ENCODE results near the gene COL4A2.
"Not testable (repeated sequence)": the region's sequence is repeated elsewhere in the genome, so short reads cannot be mapped to it uniquely, and the experiment has no call there.

COL4A2 gene

DNA sequence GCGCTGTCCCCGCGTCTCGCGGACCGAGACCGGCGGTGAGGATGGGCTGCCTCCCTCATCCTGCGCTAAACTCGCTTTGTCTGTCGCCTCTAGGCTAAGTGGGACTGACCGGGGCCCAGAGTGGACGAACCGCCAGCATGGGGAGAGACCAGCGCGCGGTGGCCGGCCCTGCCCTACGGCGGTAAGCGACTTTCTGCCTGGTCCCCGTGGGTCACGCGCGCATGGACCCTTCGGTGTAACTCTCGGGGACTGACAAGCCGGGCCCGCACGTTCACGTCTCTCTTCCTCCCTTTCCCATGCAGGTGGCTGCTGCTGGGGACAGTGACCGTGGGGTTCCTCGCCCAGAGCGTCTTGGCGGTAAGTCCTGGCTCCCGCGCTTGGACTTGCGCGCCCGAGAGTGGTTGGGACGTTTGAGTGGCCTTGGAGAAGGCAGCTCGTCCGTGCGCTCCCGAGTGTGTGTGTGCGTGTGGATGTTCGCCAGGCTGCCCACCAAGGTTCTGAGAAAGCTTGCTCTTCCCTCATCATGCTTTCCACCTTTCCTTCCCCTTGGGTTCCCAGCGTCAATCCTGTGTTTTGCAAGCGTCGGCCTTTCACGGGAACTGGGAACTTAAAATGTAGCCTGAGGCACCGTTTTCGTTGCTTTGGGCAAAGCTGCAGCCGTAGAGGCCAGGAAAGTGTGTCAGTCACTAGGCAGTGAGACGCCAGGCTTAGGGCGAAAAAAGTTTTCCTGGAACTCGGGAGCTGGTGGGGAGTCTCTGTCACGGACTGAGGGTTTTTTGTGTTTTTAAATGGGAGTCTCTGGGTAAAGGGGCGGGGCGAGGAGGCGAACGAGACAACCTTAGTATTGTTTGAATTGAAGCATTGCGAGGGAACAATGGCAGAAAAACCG lies 927 bp downstream of the COL4A2 start:
- no peak for DNase-seq (ENCODE audit: low spot score)

DNA sequence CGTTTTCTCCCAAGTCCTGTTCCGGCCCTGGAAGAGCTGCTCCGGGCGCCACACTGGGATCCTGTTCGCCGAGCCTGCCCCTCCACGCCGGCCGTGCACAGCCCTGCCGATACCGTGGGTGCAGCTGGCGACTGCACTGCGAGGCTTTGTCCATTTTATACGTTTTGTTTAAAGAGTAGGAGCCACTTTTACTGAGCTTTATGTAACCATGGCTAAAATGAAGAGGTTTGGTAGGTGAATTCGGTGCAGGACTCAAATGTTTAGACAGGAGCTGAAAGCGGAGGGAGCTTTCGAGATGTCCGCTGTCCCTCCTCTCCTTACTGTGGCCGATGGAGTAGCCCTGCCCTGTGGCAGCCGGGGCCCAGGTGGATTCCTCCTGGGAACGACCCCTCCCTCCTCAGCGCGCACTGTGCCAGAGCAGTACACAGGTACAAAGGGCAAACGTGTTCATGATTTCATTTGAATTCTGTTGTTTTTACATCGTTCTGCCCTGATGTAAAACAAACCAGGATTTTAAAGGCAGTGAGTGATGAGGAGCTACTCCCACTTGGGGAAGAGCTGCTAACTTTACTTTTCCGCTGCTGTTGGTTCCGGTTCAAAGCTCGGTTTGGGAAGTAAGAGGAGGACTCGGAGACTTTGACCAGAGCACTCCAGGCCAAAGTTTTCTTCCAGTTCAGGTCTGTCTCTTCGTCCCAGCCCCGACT lies 1.7 kb downstream of the COL4A2 start:
- DNase-seq (ENCODE audit: low spot score): no peak

DNA sequence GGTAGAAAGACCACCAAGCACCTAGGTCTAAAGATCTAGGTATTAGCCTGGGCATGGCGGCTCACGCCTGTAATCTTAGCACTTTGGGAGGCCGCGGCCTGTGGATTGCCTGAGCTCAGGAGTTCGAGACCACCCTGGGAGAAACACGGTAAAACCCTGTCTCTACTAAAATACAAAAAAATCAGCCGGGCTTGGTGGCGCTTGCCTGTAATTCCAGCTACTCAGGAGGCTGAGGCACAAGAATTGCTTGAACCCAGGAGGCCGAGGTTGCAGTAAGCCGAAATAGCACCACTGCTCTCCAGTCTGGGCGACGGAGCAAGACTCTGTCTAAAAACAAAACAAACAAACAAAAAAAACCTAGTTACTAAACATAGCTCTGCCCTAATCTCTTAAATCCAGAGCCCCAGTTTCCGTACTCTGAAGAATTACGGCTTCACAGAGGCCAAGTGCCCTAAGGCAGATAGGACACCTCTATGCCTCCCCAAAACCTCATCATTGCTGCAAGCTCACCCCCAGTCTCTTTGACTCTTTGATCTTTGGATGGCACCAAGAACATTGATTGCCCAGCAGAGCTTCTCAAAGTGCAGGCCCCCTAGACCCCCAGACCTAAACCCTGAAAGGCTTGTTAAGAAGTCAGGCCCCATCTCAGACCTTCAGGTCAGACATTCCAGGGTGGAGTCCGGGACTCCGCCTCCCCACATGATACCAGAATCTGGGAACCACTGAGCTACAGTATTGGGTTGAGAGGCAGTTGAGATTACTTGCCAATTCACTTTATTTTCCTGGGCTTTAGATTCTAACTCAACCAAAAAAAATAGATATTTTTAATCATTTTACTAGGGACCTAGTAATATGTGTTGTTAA lies 2.8 kb downstream of the COL4A2 start:
- DNase-seq (ENCODE audit: low spot score): no peak

DNA sequence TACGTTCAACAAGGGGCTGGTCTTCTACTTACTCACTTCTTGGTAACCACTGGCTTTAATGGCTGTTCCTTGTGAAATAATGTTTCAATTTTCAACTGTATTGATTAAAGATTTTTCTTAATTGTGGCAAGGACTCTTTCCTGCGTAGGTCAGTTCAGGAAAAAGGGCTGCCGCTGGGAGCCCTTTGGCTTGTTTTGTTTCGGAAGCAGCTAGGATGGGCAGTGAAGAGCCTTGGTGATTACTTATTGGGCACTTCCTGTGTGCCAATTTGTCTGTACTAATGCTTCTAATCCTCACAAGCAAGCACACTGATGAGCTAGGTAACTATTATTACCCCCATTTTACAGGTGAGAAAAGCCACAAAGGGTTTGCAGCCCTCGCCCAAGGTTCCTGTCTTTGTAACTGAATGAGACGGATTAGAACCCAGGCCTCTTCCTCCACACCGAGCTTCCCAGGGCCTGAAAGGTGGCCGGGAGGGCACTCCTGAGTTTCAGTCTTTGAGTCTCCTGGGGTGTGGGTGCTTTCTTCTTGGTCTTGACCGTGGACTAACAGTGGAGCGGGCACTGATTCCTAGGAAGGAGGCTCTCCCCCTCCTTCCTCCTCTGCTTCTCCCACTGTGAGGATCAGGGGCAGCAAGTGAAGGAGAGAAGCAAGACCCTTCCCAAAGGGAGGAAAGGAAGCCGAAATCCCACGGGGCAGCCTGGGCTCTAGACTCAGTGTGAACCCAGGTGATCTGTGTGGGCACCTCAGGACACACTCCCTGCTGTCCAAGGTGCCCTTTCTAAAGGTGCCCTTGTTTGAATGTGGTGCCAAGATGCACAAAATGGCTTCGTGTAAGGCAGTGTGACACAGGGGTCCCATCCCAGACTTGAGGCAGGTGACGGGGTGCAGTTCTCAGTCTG lies 3.7 kb downstream of the COL4A2 start:
- DNase-seq (ENCODE audit: low spot score): no peak

DNA sequence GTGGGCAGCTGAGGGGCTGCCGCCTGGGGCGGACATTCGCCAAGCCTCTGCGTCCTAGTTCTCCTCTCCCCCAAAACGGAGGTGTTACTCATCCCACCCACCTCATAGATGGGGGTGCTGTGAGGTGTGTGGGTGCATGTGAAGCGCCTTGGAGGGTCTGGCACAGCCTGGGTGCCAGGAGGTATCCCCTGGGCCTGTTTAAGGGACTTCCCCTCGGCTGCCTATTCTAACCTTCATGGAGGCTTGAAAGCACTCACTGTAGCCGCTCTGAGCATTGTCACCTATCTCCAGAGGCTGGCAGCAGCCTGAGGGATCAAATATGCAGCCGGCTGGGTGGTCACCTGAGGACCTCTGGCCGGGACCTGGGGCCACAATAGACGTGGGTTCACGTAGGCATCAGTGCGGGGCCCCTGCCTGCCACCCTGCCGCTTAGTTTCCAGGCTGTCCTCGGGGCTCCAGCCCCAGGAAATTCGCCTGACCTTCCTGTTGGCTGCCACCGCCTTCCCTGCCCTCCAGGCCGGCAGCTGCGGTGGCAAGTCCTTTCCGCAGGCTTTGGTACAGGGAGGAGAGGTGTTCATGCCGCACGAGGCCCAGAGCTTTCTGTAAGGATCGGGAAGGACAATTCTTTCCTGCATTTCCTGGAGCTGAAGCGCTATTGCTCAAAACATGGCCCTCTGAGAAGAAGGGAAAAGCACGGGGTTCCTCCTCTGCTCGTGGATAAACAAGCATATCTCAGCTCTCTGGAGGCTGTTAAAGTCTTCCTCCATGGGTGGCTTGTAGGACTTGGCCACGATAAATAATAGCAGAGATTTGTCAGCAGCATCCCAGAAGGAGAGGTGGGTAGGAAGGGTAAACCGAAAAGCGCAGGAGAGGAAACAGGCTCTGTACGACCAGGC lies 4.6 kb downstream of the COL4A2 start:
- DNase-seq (ENCODE audit: low spot score): no peak

DNA sequence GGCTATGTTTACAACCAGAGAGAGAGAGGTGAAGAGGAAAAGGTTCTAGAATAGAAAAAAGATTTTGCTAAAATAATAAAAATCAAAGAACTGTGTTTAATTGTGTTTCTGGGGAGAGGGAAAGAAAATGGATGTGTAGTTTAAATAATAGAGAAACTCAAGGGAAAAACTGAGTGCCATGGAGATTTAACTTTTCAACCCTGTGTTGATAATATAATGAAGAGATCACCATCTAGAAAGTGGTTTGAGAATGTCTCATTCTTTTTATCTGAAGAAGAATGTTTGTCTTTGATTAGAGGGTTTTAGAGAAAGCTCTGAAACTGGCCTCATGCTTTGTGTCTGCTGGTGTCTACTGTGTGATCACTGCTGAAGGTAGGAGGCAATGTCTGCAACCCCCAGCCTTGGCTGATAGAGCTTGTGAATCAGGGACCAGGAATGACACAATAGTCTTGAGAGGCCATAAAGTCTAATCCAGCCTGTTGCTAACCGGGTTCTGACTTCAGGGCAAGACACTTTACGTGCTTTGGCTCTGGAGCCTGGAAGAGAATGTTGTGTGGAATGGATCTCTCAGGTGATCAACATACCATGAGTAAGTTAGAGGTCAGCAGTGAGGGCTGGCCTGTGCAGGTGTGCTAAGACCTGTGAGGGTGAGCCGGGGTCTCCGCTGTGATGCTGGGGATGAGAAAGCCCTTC lies 5.4 kb downstream of the COL4A2 start:
- DNase-seq (ENCODE audit: low spot score): no peak

DNA sequence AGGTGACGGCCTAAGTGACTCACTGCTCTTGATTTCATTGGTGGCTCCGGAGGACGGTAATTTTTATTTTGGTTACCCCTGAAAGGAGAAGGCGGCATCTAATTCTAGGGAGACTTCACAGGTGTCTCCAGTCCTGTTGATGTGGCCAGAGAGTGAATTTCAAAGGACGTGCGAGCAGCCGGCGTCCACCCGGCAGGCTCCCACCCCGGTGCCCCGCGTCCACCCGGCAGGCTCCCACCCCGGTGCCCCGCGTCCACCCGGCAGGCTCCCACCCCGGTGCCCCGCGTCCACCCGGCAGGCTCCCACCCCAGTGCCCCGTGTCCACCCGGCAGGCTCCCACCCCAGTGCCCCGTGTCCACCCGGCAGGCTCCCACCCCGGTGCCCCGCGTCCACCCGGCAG lies 6.2 kb downstream of the COL4A2 start:
- DNase-seq (ENCODE audit: low spot score): not testable (repeated sequence)

DNA sequence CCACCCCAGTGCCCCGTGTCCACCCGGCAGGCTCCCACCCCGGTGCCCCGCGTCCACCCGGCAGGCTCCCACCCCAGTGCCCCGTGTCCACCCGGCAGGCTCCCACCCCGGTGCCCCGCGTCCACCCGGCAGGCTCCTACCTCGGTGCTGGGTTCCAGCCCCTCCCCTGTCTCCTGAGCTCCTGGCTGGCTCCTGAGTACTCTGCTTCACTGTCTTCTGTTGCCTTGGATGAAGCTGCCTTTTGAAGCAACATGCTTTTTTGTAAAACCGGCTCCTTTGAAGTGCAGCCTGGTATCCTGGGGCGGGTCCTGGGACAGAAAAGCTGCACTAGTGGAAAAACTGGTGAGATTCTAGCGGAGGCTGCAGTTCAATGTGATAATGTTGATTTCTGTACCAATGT lies 6.6 kb downstream of the COL4A2 start:
- DNase-seq (ENCODE audit: low spot score): not testable (repeated sequence)

DNA sequence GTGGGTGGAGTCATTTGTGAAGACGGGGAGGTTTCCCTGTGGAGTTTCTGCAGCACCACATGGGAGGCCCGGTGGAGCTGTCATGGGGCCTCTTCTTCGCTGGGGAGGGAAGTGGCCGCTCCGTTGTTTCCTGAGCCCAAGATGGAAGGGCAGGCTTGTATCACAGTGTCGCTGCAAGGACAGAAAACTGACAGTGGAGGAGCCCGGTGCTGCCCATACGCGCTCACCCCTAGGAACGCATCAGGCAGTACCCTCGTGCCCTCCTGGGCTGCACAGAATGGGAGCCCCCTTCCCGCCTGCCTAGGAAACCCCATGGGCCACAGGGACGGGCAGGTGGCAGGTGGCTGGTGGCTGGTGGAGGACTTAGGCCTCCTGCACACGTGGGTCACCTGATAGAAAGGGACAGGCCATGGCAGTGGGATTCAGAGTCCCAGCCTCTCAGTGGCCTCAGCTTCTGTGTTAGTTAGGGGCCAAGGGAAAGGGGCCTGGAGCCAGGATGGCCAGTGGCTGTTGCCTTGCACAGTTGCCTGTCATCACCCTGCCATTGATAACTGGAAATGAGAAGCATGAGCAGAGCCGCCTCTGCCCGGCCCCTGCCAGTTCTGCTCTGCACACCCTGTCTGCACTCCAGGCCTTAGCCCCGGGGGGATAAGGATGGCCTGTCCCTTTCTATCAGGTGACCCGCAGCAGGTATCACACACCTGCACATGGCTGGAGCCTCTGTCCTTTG lies 7.6 kb downstream of the COL4A2 start:
- DNase-seq (ENCODE audit: low spot score): no peak

DNA sequence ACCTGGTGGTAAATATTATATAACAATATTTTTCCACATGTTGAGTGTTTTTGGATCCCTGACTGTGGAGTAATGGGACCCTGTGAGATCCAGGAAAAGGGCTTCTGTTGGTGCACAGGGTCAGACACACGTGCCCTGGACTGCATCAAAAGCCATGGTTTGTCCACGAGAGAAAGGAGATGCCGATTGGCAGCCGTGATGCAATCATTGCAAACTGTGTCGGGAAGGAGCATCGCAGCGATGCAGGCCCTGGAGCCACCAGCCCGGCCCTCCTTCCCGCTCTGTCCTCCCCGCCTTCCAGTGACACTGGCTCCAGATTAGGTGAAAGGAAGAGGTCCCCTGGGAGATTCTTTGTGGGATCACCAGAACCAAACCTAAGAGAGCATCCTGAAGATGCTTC lies 9.1 kb downstream of the COL4A2 start:
- DNase-seq (ENCODE audit: low spot score): no peak

DNA sequence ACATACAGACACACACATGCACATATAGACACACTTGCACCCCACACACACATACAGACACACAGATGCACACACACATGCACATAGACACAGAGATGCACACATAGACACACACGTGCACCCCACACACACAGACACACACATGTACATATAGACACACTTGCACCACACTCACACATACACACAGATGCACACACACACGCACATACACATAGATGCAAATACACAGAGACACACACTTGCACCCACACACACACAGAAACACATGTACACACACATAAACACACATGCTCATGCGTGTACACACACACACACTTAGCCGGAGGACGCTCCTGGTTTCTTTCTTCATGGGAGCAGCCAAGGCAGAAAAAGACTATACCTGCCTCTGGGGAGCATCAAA lies 10.0 kb downstream of the COL4A2 start:
- DNase-seq (ENCODE audit: low spot score): no peak

DNA sequence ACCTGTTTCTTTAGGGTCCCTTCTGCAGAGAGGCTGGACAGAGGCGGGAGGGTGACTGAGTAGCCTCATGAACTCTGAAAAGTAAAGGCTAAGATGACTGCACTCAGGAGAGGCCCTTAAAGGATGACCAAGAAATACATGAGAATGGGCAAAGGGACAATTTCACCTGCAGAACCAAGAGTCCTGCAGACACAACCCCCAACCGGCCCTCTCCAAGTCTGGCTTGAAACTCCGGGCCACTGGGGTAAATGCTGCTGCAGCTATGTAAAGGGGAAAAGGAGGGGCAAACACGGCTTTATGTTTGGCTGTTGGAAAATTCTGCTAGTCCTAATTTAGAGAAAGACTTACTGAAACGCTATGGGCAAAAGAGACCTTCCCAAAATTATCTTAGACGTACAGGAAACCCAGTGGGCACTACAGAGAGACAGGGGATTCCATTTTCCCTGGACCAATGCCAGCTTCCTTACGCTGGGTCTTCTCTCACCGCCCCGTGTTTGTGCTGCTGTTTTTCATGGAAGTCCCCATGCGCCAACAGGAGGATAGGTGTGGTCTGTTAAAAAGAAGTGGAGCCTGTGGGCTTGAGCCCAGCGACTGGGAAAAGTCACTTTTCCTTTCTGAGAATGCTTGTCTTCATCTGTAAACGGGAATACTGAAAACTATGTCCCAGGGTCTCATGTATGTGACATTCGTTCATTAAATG lies 10.6 kb downstream of the COL4A2 start:
- no peak for DNase-seq (ENCODE audit: low spot score)

DNA sequence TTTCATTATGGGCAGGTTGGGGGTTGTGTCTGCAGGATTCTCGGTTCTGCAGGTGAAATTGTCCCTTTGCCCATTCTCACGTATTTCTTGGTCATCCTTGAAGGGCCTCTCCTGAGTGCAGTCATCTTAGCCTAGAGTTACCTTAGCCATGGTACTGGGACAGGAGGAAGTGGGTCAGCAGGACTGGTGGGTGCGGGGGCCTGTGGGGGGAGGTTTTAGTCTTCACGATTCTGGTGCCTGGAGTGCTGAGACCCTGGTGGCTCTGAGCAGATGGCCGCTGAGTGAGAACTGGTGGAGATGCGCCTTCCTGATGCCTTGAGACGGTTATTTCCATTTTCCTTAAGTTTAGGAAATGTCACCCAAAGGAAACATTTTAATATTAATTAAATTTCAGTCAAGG lies 11.8 kb downstream of the COL4A2 start:
- DNase-seq (ENCODE audit: low spot score): no peak

DNA sequence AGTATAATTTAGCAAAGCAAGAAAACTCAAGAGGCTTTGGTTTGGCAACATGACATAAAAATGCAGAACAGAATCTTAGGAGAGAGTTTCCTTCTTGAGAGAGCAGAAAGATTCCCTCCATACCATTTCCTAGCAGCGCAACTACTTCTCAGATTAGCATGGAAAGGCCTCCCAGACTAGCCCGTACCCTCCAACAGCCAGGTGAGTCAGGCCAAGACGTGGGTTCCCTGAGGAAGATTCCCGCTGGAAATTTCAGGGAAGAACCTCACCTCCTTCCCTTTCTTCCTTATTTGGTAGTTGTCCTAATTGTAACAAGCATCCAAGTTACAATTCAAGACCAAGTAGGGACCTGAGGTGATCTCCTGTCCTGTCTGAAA lies 12.3 kb downstream of the COL4A2 start:
- DNase-seq (ENCODE audit: low spot score): no peak

DNA sequence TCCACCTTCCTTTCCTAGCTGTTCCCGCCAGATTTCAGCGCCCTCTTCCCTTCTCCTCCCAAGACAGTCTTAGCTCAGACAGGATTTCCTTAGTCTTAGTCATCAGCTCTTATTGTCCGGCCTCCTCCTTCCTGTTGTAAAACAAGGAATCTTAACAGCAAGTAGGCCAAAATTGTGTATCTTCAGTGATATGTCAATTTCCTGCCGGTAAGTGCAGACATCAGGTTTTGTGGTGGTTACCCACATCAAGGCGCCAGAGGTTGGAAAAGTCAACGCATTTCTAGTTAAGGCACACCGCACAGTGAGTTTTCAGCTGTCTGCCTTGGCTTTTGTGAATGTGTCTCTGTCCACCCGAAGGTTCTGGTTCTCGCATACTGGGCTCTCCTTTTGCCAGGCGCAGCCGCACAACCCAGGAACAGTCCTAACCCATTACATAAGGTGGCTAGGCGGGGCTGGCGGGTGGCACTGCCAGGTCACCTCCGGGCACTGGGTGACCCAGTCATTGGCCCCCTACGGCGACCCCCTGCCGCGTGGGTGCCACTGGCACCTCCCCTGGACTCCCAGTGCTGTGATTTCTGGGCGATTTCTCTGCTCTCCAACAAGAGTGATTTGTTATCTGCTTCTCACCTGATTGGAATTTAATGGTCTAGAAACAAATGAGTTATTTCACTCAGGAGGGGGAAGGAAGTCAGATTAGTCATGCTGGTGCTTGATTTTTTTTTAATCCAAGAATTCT lies 12.9 kb downstream of the COL4A2 start:
- DNase-seq (ENCODE audit: low spot score): no peak

DNA sequence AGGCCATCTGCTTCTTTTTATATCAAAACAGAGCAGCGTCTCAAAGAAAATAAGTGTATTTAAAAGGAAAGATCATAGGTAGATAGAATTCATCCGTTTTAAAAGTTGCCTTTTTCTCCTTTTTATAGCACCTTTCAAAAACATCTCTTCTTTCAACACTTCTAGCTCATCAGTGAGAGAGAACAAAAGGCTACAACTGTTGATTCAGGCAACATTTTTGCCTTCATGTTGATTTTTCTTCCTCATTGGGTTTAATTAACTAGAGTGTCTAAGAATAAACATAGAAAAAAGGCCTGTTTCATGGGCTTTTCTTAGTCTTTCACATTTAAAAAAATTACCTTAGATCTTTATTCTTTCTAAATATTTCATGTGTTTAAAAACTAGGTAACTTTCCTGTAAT lies 13.6 kb downstream of the COL4A2 start:
- DNase-seq (ENCODE audit: low spot score): no peak

DNA sequence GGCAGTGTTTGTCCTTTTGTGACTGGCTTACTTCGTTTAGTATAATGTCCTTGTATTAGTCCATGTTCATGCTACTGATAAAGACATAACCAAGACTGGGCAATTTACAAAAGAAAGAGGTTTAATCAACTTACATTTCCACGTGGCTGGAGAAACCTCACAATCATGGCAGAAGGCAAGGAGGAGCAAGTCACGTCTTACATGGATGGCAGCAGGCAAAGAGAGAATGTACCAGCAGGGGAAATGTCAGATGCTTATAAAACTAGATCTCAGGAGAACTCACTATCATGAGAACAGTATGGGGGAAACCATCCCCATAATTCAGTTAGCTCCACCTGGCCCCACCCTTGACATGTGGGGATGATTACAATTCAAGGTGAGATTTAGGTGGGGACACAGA lies 14.5 kb downstream of the COL4A2 start:
- DNase-seq (ENCODE audit: low spot score): not testable (repeated sequence)
